SK-N-SH treated with all-trans-retinoic acid at 6 μM for 48 hours (cell line): Measurements from ENCODE around the gene FAM131C.
"Not testable (repeated sequence)": the region's sequence is repeated elsewhere in the genome, so short reads cannot be mapped to it uniquely, and the experiment has no call there.

ENCODE experiments used
- ATAC-seq: fragments of 200-7000 bp; cut with Tn5 transposase; 3 replicates; pipeline ENCODE4 v1.9.1; 2020; ENCODE audit warnings: mild to moderate bottlenecking, moderate library complexity
- ARNTL ChIP-seq: fragments of 450-650 bp; formaldehyde crosslinking; IDR thresholded peaks from 2 replicates; pipeline ENCODE4 v1.5.0; 2020; ENCODE audit warnings: low read depth, mild to moderate bottlenecking, moderate library complexity, borderline replicate concordance
- CSDC2 ChIP-seq: fragments of 250-450 bp; sonication (Bioruptor Pico); IDR thresholded peaks from 2 replicates; pipeline ENCODE4 v1.5.0; 2020; ENCODE audit warnings: mild to moderate bottlenecking, moderate library complexity
- ESRRG ChIP-seq: fragments of 250-450 bp; sonication (Bioruptor Pico); IDR thresholded peaks from 2 replicates; pipeline ENCODE4 v1.6.1; 2021; ENCODE audit warnings: mild to moderate bottlenecking
- GLIS3 ChIP-seq: fragments of 250-450 bp; sonication (Bioruptor Pico); IDR thresholded peaks from 2 replicates; pipeline ENCODE4 v1.5.0; 2020; ENCODE audit warnings: mild to moderate bottlenecking, moderate library complexity
- ISL1 ChIP-seq: fragments of 250-450 bp; sonication (Bioruptor Pico); IDR thresholded peaks from 2 replicates; pipeline ENCODE4 v2.1.2; 2022; ENCODE audit warnings: mild to moderate bottlenecking, moderate library complexity
- OSR1 ChIP-seq: fragments of 250-450 bp; sonication (Bioruptor Pico); IDR thresholded peaks from 2 replicates; pipeline ENCODE4 v1.8.0; 2022; ENCODE audit warnings: moderate library complexity, mild to moderate bottlenecking, inconsistent platforms
- RARB ChIP-seq: fragments of 250-450 bp; sonication (Bioruptor Pico); IDR thresholded peaks from 2 replicates; pipeline ENCODE4 v1.8.0; 2021; ENCODE audit warnings: mild to moderate bottlenecking, moderate library complexity
- SNAI2 ChIP-seq: fragments of 250-450 bp; sonication (Bioruptor Pico); IDR thresholded peaks from 2 replicates; pipeline ENCODE4 v1.5.0; 2020; ENCODE audit warnings: mild to moderate bottlenecking, moderate library complexity
- TCF4 ChIP-seq: fragments of 250-450 bp; sonication (Bioruptor Pico); IDR thresholded peaks from 2 replicates; pipeline ENCODE4 v1.8.0; 2021; ENCODE audit warnings: mild to moderate bottlenecking, moderate library complexity, borderline replicate concordance
- TOX ChIP-seq: fragments of 250-450 bp; sonication (Bioruptor Pico); IDR thresholded peaks from 2 replicates; pipeline ENCODE4 v1.8.0; 2021; ENCODE audit warnings: mild to moderate bottlenecking, moderate library complexity, borderline replicate concordance
- TSHZ2 ChIP-seq: fragments of 250-450 bp; sonication (Bioruptor Pico); IDR thresholded peaks from 2 replicates; pipeline ENCODE4 v1.5.0; 2020; ENCODE audit warnings: mild to moderate bottlenecking, moderate library complexity
- ZFP3 ChIP-seq: fragments of 250-450 bp; sonication (Bioruptor Pico); IDR thresholded peaks from 2 replicates; pipeline ENCODE4 v1.5.0; 2020; ENCODE audit warnings: mild to moderate bottlenecking, moderate library complexity
- ZFP30 ChIP-seq: fragments of 450-650 bp; formaldehyde crosslinking; IDR thresholded peaks from 2 replicates; pipeline ENCODE4 v1.5.0; 2022; ENCODE audit warnings: mild to moderate bottlenecking, moderate library complexity
- ZNF565 ChIP-seq: fragments of 450-650 bp; formaldehyde crosslinking; conservative IDR thresholded peaks from 2 replicates; pipeline ENCODE4 v1.5.0; 2020; ENCODE audit warnings: low read depth, mild to moderate bottlenecking, moderate library complexity
- TF ChIP-seq, protein P1 (sequence below): fragments of 250-450 bp; sonication (Bioruptor Pico); IDR thresholded peaks from 2 replicates; pipeline ENCODE4 v1.5.1; 2021; ENCODE audit warnings: mild to moderate bottlenecking, moderate library complexity
- TF ChIP-seq, protein P2 (sequence below): fragments of 250-450 bp; sonication (Bioruptor Pico); IDR thresholded peaks from 2 replicates; pipeline ENCODE4 v1.5.1; 2020; ENCODE audit warnings: low read depth, mild to moderate bottlenecking, moderate library complexity

Gene FAM131C

DNA sequence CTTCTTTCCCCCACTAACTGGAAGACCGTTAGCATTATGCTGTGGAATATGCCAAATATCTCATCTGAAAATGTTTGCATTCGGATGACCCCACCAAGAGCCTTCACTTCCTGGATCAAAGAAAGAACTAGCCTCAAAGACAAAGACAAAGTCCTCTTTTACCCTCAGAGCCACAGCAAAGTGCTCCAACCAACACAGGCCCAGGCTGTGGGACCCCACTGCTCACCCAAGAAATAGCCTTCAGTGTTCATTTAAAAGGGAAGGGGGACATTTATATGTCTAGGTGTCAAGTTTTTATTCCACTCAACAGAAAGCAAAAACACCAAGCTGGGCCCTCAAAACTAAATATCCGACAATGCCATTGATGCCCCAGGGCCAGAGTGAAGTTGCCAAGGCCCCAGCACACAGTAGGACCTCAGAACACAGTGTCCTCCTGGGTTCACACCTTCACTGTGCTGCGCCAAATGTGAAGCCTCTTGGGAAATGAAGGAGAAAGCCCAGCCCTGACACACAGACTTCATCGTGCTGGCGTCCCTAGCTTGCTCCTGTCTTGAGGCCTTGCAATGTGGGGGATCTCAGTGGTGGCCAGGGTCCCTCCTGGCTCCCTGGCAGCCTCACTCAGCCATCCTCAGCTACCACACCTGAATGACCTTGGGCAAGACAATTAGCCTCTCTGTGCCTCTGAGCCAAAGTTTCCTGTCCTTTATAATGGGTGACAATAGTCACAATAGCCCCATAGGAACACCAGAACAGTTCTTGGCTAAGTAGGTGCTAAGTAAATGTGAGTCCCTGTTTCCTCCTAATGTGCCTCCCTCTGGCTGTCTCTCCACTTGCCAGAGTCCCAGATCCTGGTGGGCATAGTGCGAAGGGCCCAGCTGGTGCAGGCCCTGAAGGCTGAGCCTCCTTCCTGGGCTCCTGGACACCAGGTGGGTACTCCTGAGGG, 18.6 kb downstream of the FAM131C start:
- TF ChIP-seq ESRRG (CRISPR knock-in tag) (no peak), OSR1 (CRISPR knock-in tag) (no peak), ISL1 (CRISPR knock-in tag) (no peak), SNAI2 (CRISPR knock-in tag) (no peak)
- ATAC-seq = no peak

- no peak for ATAC-seq
- TF ChIP-seq TSHZ2 (CRISPR knock-in tag) (no peak), OSR1 (CRISPR knock-in tag) (no peak), RARB (CRISPR knock-in tag) (no peak)
- TF ChIP-seq, protein P1, sequence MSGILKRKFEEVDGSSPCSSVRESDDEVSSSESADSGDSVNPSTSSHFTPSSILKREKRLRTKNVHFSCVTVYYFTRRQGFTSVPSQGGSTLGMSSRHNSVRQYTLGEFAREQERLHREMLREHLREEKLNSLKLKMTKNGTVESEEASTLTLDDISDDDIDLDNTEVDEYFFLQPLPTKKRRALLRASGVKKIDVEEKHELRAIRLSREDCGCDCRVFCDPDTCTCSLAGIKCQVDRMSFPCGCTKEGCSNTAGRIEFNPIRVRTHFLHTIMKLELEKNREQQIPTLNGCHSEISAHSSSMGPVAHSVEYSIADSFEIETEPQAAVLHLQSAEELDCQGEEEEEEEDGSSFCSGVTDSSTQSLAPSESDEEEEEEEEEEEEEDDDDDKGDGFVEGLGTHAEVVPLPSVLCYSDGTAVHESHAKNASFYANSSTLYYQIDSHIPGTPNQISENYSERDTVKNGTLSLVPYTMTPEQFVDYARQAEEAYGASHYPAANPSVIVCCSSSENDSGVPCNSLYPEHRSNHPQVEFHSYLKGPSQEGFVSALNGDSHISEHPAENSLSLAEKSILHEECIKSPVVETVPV (CRISPR knock-in tag) = no peak
- TF ChIP-seq, protein P2, sequence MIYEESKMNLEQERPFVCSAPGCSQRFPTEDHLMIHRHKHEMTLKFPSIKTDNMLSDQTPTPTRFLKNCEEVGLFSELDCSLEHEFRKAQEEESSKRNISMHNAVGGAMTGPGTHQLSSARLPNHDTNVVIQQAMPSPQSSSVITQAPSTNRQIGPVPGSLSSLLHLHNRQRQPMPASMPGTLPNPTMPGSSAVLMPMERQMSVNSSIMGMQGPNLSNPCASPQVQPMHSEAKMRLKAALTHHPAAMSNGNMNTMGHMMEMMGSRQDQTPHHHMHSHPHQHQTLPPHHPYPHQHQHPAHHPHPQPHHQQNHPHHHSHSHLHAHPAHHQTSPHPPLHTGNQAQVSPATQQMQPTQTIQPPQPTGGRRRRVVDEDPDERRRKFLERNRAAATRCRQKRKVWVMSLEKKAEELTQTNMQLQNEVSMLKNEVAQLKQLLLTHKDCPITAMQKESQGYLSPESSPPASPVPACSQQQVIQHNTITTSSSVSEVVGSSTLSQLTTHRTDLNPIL (CRISPR knock-in tag) = no peak
These were observed 19.5 kb downstream of the FAM131C start for GRCh38 chr1:16053781-16054502.

GRCh38 chr1:16051949-16052348, 21.5 kb downstream of the FAM131C start:
- ATAC-seq = not testable (repeated sequence)

GRCh38 chr1:16051039-16051438, 22.4 kb downstream of the FAM131C start:
- no peak for TF ChIP-seq ISL1 (CRISPR knock-in tag)
- TF ChIP-seq GLIS3 (CRISPR knock-in tag) = no peak
- TF ChIP-seq ZNF565 (CRISPR knock-in tag) = no peak
- no peak for TF ChIP-seq ARNTL (CRISPR knock-in tag)
- TF ChIP-seq TSHZ2 (CRISPR knock-in tag) = no peak
- TF ChIP-seq ZFP30 = no peak
- TF ChIP-seq, protein P2 (CRISPR knock-in tag) = no peak
- no peak for TF ChIP-seq TOX (CRISPR knock-in tag)
- no peak for TF ChIP-seq ESRRG (CRISPR knock-in tag)
- no peak for TF ChIP-seq TCF4 (CRISPR knock-in tag)
- TF ChIP-seq, protein P1 (CRISPR knock-in tag) = no peak
- TF ChIP-seq CSDC2 (CRISPR knock-in tag) = no peak
- TF ChIP-seq ZFP3 = no peak
- no peak for ATAC-seq
